Hematopoietic multipotent progenitor cell treated with erythropoietin and hydrocortisone succinate and interleukin-3 and kit ligand, for 8 days (in vitro differentiated cells): ENCODE results near the gene TMEM242.

ENCODE experiments used
- DNase-seq: peaks from one replicate; pipeline ENCODE4 v3.0.0-alpha.2; 2015

The TMEM242 gene

GRCh38 chr6:157287247-157287850 is 36.0 kb downstream of the TMEM242 start:
- DNase-seq, result no peak

- no peak for DNase-seq
These were observed 37.9 kb downstream of the TMEM242 start for GRCh38 chr6:157285422-157285779.

- no peak for DNase-seq
These were observed 38.4 kb downstream of the TMEM242 start for GRCh38 chr6:157284738-157285421.

GRCh38 chr6:157283900-157284737 is 39.2 kb downstream of the TMEM242 start:
- no peak for DNase-seq

GRCh38 chr6:157283330-157283898 is 39.9 kb downstream of the TMEM242 start:
- no peak for DNase-seq

GRCh38 chr6:157282284-157282683 is 41.0 kb downstream of the TMEM242 start:
- DNase-seq, result no peak

- peak; percentile 74 for DNase-seq
These were observed 41.7 kb downstream of the TMEM242 start for GRCh38 chr6:157281570-157281969.

- DNase-seq, result no peak
These were observed 42.4 kb downstream of the TMEM242 start for GRCh38 chr6:157280947-157281346.

- DNase-seq, result no peak
These were observed 43.2 kb downstream of the TMEM242 start for GRCh38 chr6:157280157-157280556.

- DNase-seq, result no peak
These were observed 45.1 kb downstream of the TMEM242 start for GRCh38 chr6:157278171-157278570.

GRCh38 chr6:157276731-157277130 is 46.6 kb downstream of the TMEM242 start:
- DNase-seq, result no peak

- no peak for DNase-seq
These were observed 47.2 kb downstream of the TMEM242 start for GRCh38 chr6:157276134-157276532.

- DNase-seq, result peak; percentile 69
These were observed 48.7 kb downstream of the TMEM242 start for GRCh38 chr6:157274471-157275226.

- DNase-seq, result peak; percentile 55
These were observed 49.4 kb downstream of the TMEM242 start for GRCh38 chr6:157273756-157274470.

- peak; percentile 14 for DNase-seq
These were observed 50.2 kb downstream of the TMEM242 start for GRCh38 chr6:157272866-157273755.

- DNase-seq, result no peak
These were observed 50.9 kb downstream of the TMEM242 start for GRCh38 chr6:157272372-157272771.

- no peak for DNase-seq
These were observed 51.4 kb downstream of the TMEM242 start for GRCh38 chr6:157271911-157272310.

GRCh38 chr6:157271441-157271840 is 51.9 kb downstream of the TMEM242 start:
- DNase-seq, result no peak

GRCh38 chr6:157270916-157271315 is 52.4 kb downstream of the TMEM242 start:
- DNase-seq, result no peak

GRCh38 chr6:157270308-157270707 is 53.0 kb downstream of the TMEM242 start:
- no peak for DNase-seq

- no peak for DNase-seq
These were observed 54.0 kb downstream of the TMEM242 start for GRCh38 chr6:157269261-157269794.
